A673 (cell line): ENCODE measurements around the gene ZNF784. TPM values are rescaled to one million over a fixed set of nuclear protein-coding genes. Genes with fewer than 3 reads are reported as not detected.

Experiments
- BruUV-seq: library from RNA; stranded (reverse); fragments of 400-500 nt; replicated peaks from 2 replicates; lab custom pipeline; 2021; lab: Mats Ljungman, UMichigan
- CTCF ChIA-PET: fragments of 300-600 bp; sonication (Branson Sonifier 250); formaldehyde crosslinking; loops from one replicate; lab custom pipeline; 2022; ENCODE audit warnings: antibody characterized with exemption; lab: Charles Lee
- POLR2A ChIA-PET: fragments of 300-600 bp; sonication (Branson Sonifier 250); formaldehyde crosslinking; loops from one replicate; lab custom pipeline; 2022; ENCODE audit warnings: antibody characterized with exemption; ENCODE audit not compliant: low non-redundant PET; lab: Charles Lee
- DNase-seq: peaks from one replicate; pipeline ENCODE4 v3.0.0-alpha.2; 2015; ENCODE audit warnings: low spot score
- H3K27ac ChIP-seq: fragments of 200-600 bp; sonication (generic); 2 replicates; pipeline ENCODE4 v1.5.1; 2016; ENCODE audit warnings: mixed run types, low read depth, mild to moderate bottlenecking, mixed read lengths, antibody characterized with exemption, low read length; ENCODE audit not compliant: poor library complexity, severe bottlenecking
- H3K27me3 ChIP-seq: fragments of 200-600 bp; sonication (generic); replicated peaks from 2 replicates; pipeline ENCODE4 v1.6.1; 2017; ENCODE audit warnings: mixed run types, low read depth, mild to moderate bottlenecking, mixed read lengths, antibody characterized with exemption, low read length; ENCODE audit not compliant: insufficient read depth, poor library complexity
- H3K36me3 ChIP-seq: fragments of 200-600 bp; sonication (generic); 2 replicates; pipeline ENCODE4 v1.6.1; 2016; ENCODE audit warnings: mixed run types, mild to moderate bottlenecking, mixed read lengths, antibody characterized with exemption, low read length; ENCODE audit not compliant: insufficient read depth, poor library complexity, severe bottlenecking
- H3K4me1 ChIP-seq: fragments of 200-600 bp; sonication (generic); 2 replicates; pipeline ENCODE4 v1.6.1; 2017; ENCODE audit warnings: mixed run types, mild to moderate bottlenecking, mixed read lengths, antibody characterized with exemption, low read length; ENCODE audit not compliant: insufficient read depth, poor library complexity, severe bottlenecking
- H3K4me3 ChIP-seq: fragments of 200-600 bp; sonication (generic); 2 replicates; pipeline ENCODE4 v1.5.1; 2016; ENCODE audit warnings: low read depth, mixed run types, mild to moderate bottlenecking, mixed read lengths, low read length; ENCODE audit not compliant: poor library complexity, severe bottlenecking
- H3K9me3 ChIP-seq: fragments of 200-600 bp; sonication (generic); 2 replicates; pipeline ENCODE4 v1.6.1; 2016; ENCODE audit warnings: mixed run types, low read depth, mild to moderate bottlenecking, mixed read lengths, antibody characterized with exemption, low read length; ENCODE audit not compliant: poor library complexity, severe bottlenecking
- CTCF ChIP-seq: fragments of 300-800, 200-600 bp; sonication (generic); conservative IDR thresholded peaks from 2 replicates; pipeline ENCODE4 v1.5.1; 2017; ENCODE audit warnings: low read depth, mild to moderate bottlenecking, antibody characterized with exemption, low read length, moderate library complexity, mixed read lengths
- EZH2 ChIP-seq: fragments of 200-600 bp; sonication (generic); IDR thresholded peaks from 2 replicates; pipeline ENCODE4 v1.6.1; 2017; ENCODE audit warnings: borderline replicate concordance, low read depth, mild to moderate bottlenecking, mixed read lengths, antibody characterized with exemption, low read length; ENCODE audit not compliant: poor library complexity, severe bottlenecking
- intact Hi-C: fragments of 100-400 bp; cut with micrococcal nuclease; formaldehyde crosslinking; loops from one replicate; pipeline ENCODE4 v1.10.0; 2022; ENCODE audit not compliant: unreplicated experiment
- total RNA-seq: library from RNA; stranded (reverse); gene quantifications from 2 replicates; pipeline ENCODE4 v1.2.3, GENCODE V29; 2021

ZNF784 gene
- total RNA-seq, 1 experiment from 2014 or later, result 7.1 TPM

GRCh38 chr19:55636723-55637122, 12.4 kb upstream of the ZNF784 start:
- CTCF ChIA-PET, result no interaction called here

GRCh38 chr19:55635856-55636440, 11.6 kb upstream of the ZNF784 start:
- H3K4me3 ChIP-seq, result peak overlapping the region; percentile 70
- intact Hi-C loops, result no loop called here
- TF ChIP-seq CTCF, result no peak
- TF ChIP-seq EZH2, result no peak
- H3K9me3 ChIP-seq, result no peaks in the 10 kb centered on the region
- ChIA-PET CTCF (interaction anchor here (0.6 kb wide), 1 partner anchor 618 kb away, joined by 5 read pairs; no protein-coding TSS in a partner anchor), POLR2A (no interaction called here)
- H3K27me3 ChIP-seq, result no peaks in the 10 kb centered on the region
- no peaks in the 10 kb centered on the region for H3K36me3 ChIP-seq
- no TSS peak for BruUV-seq
- H3K27ac ChIP-seq, result no peak overlapping the region
- no peak for DNase-seq
- peaks cover 21% of the 10 kb centered on the region for H3K4me1 ChIP-seq

More at GRCh38 chr19:55636723-55637122, 12.4 kb upstream of the ZNF784 start:
- Histone ChIP-seq H3K4me1 (peaks cover 21% of the 10 kb centered on the region), H3K27me3 (no peaks in the 10 kb centered on the region), H3K9me3 (no peaks in the 10 kb centered on the region), H3K4me3 (no peak overlapping the region), H3K36me3 (no peaks in the 10 kb centered on the region), H3K27ac (no peak overlapping the region)
- intact Hi-C loops, result no loop called here
- no TSS peak for BruUV-seq
- POLR2A ChIA-PET, result interaction anchor here (0.6 to 0.7 kb wide), 2 partner anchors 37 to 64 kb away, joined by 3 to 13 read pairs; no protein-coding TSS in a partner anchor
- DNase-seq, result no peak
- TF ChIP-seq EZH2 (no peak), CTCF (no peak)

- no peaks in the 10 kb centered on the region for H3K9me3 ChIP-seq
- peaks cover 19% of the 10 kb centered on the region for H3K4me1 ChIP-seq
- DNase-seq, result no peak
- H3K4me3 ChIP-seq, result peak overlapping the region; percentile 70
- no peak for TF ChIP-seq EZH2
- TF ChIP-seq CTCF, result no peak
- no peaks in the 10 kb centered on the region for H3K36me3 ChIP-seq
- POLR2A ChIA-PET, result no interaction called here
- TSS peak; percentile 58 for BruUV-seq
- no peaks in the 10 kb centered on the region for H3K27me3 ChIP-seq
- H3K27ac ChIP-seq, result peak overlapping the region; percentile 87
- CTCF ChIA-PET, result no interaction called here
- intact Hi-C loops, result no loop called here
Observed at GRCh38 chr19:55635334-55635717, 11.0 kb upstream of the ZNF784 start.
